ENCODE results near the gene FUT8.

FUT8 gene

GRCh38 chr14:65487783-65488494 lies 75.4 kb downstream of the FUT8 start:
- DNase-seq (no peak), ATAC-seq (ENCODE audit: insufficient read depth, low read depth) (no peak)
- Histone ChIP-seq H2AFZ (ENCODE audit: low read depth, low read length) (no peak overlapping the region), H3K4me1 (ENCODE audit: insufficient read depth, low read length) (no peaks in the 10 kb centered on the region), H4K20me1 (ENCODE audit: insufficient read depth, low read length) (peaks cover 27% of the 10 kb centered on the region), H3K36me3 (ENCODE audit: insufficient read depth, low read length) (peaks cover 3% of the 10 kb centered on the region; the same call in 1 of the 2 replicates), H3K4me2 (ENCODE audit: insufficient read depth, low read length) (no peak overlapping the region), H3K4me3 (ENCODE audit: low read depth in 1 of 2, low read length in 2 of 2) (no peak overlapping the region), H3K27ac (ENCODE audit: low read length) (no peak overlapping the region), H3K27me3 (ENCODE audit: insufficient read depth, low read length, poor library complexity) (no peaks in the 10 kb centered on the region), H3K79me2 (ENCODE audit: insufficient read depth, low read length) (peaks cover 92% of the 10 kb centered on the region), H3K9ac (ENCODE audit: low read depth, low read length) (no peak overlapping the region), H3K9me3 (ENCODE audit: insufficient read depth, low read length, severe bottlenecking) (no peaks in the 10 kb centered on the region)
- TF ChIP-seq CTCF (IDR thresholded peaks at IDR 0.05; ENCODE audit: borderline replicate concordance, extremely low read depth, low read length, poor library complexity, severe bottlenecking) (no peak), EZH2 (IDR thresholded peaks at IDR 0.05; ENCODE audit: borderline replicate concordance, low read depth, low read length, severe bottlenecking) (no peak)

GRCh38 chr14:65491274-65491673 lies 78.7 kb downstream of the FUT8 start:
- Histone ChIP-seq H3K4me1 (ENCODE audit: insufficient read depth, low read length) (no peaks in the 10 kb centered on the region), H3K9me3 (ENCODE audit: insufficient read depth, low read length, severe bottlenecking) (no peaks in the 10 kb centered on the region), H3K9ac (ENCODE audit: low read depth, low read length) (no peak overlapping the region), H3K27me3 (ENCODE audit: insufficient read depth, low read length, poor library complexity) (no peaks in the 10 kb centered on the region), H3K27ac (ENCODE audit: low read length) (no peak overlapping the region), H3K36me3 (ENCODE audit: insufficient read depth, low read length) (peaks cover 3% of the 10 kb centered on the region; the same call in 1 of the 2 replicates), H4K20me1 (ENCODE audit: insufficient read depth, low read length) (peaks cover 16% of the 10 kb centered on the region), H3K79me2 (ENCODE audit: insufficient read depth, low read length) (peaks cover 85% of the 10 kb centered on the region), H2AFZ (ENCODE audit: low read depth, low read length) (no peak overlapping the region), H3K4me2 (ENCODE audit: insufficient read depth, low read length) (no peak overlapping the region), H3K4me3 (ENCODE audit: low read depth in 1 of 2, low read length in 2 of 2) (no peak overlapping the region)
- DNase-seq = no peak
- ATAC-seq (ENCODE audit: insufficient read depth, low read depth) = no peak
- TF ChIP-seq CTCF (IDR thresholded peaks at IDR 0.05; ENCODE audit: borderline replicate concordance, extremely low read depth, low read length, poor library complexity, severe bottlenecking) = no peak
- TF ChIP-seq EZH2 (IDR thresholded peaks at IDR 0.05; ENCODE audit: borderline replicate concordance, low read depth, low read length, severe bottlenecking) = no peak

- H3K79me2 ChIP-seq (ENCODE audit: insufficient read depth, low read length) = peaks cover 87% of the 10 kb centered on the region
These were observed 79.7 kb downstream of the FUT8 start for GRCh38 chr14:65492266-65492665.

More at GRCh38 chr14:65492266-65492665, 79.7 kb downstream of the FUT8 start:
- TF ChIP-seq CTCF (IDR thresholded peaks at IDR 0.05; ENCODE audit: borderline replicate concordance, extremely low read depth, low read length, poor library complexity, severe bottlenecking) (no peak), EZH2 (IDR thresholded peaks at IDR 0.05; ENCODE audit: borderline replicate concordance, low read depth, low read length, severe bottlenecking) (no peak)
- no peaks in the 10 kb centered on the region for H3K27me3 ChIP-seq (ENCODE audit: insufficient read depth, low read length, poor library complexity)
- no peaks in the 10 kb centered on the region for H3K4me1 ChIP-seq (ENCODE audit: insufficient read depth, low read length)
- no peak overlapping the region for H3K4me2 ChIP-seq (ENCODE audit: insufficient read depth, low read length)
- H3K9me3 ChIP-seq (ENCODE audit: insufficient read depth, low read length, severe bottlenecking) = no peaks in the 10 kb centered on the region
- no peak overlapping the region for H3K27ac ChIP-seq (ENCODE audit: low read length)
- no peak for DNase-seq
- H2AFZ ChIP-seq (ENCODE audit: low read depth, low read length) = no peak overlapping the region
- ATAC-seq (ENCODE audit: insufficient read depth, low read depth) = no peak
- H3K4me3 ChIP-seq (ENCODE audit: low read depth in 1 of 2, low read length in 2 of 2) = no peak overlapping the region
- H3K36me3 ChIP-seq (ENCODE audit: insufficient read depth, low read length) = peaks cover 5% of the 10 kb centered on the region; the same call in 1 of the 2 replicates
- no peak overlapping the region for H3K9ac ChIP-seq (ENCODE audit: low read depth, low read length)
- H4K20me1 ChIP-seq (ENCODE audit: insufficient read depth, low read length) = peaks cover 12% of the 10 kb centered on the region; the same call in 1 of the 2 replicates

Data from DND-41 (cell line).